Measurements from ENCODE around the gene CFAP54. TPM values are rescaled to one million over a fixed set of nuclear protein-coding genes. Genes with fewer than 3 reads are reported as not detected.

Gene CFAP54
- total RNA-seq, 1 experiment from 2014 or later = 0.09 TPM

DNA sequence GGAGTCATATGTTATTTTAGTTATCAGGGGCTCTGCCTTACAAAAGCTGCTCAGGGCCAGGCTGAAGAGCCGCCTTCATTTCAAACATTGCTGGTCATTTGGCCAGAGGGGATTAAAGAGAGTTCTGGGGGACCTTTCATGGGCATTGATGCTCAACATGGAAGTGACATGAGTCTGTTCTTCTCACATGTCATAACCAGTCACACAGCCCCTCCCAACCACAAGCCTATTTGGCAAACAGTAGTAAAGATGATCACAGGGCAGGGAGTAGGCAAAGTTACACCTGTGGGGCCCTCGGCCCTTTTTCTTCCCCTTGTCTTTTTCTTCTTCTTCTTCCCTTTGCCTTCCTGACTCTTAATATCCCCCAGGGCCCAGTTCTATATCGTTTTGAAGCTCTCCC, 33.3 kb downstream of the CFAP54 start:
- Mint-ChIP-seq H3K27me3 (ENCODE audit: low read depth) (no peaks in the 10 kb centered on the region), H3K4me3 (0 out of 2 replicates have a peak overlapping the region, but pooled peaks have one; percentile 8), H3K4me1 (peaks cover 21% of the 10 kb centered on the region), H3K36me3 (no peaks in the 10 kb centered on the region), H3K9me3 (no peaks in the 10 kb centered on the region), H3K27ac (peak overlapping the region; percentile 87)
- TF ChIP-seq ZBTB43 (CRISPR knock-in tag; IDR thresholded peaks at IDR 0.05) (no peak), FOXK1 (CRISPR knock-in tag; IDR thresholded peaks at IDR 0.05) (no peak), ZNF219 (CRISPR knock-in tag; IDR thresholded peaks at IDR 0.05; ENCODE audit: borderline replicate concordance) (no peak), ATF1 (CRISPR knock-in tag; IDR thresholded peaks at IDR 0.05) (no peak), FOXP4 (CRISPR knock-in tag; IDR thresholded peaks at IDR 0.05) (no peak), ZNF281 (CRISPR knock-in tag; IDR thresholded peaks at IDR 0.05) (no peak), PRRX2 (CRISPR knock-in tag; IDR thresholded peaks at IDR 0.05) (no peak), USF2 (CRISPR knock-in tag; IDR thresholded peaks at IDR 0.05) (no peak)
- TF ChIP-seq, protein P1, sequence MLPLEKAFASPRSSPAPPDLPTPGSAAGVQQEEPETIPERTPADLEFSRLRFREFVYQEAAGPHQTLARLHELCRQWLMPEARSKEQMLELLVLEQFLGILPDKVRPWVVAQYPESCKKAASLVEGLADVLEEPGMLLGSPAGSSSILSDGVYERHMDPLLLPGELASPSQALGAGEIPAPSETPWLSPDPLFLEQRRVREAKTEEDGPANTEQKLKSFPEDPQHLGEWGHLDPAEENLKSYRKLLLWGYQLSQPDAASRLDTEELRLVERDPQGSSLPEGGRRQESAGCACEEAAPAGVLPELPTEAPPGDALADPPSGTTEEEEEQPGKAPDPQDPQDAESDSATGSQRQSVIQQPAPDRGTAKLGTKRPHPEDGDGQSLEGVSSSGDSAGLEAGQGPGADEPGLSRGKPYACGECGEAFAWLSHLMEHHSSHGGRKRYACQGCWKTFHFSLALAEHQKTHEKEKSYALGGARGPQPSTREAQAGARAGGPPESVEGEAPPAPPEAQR (CRISPR knock-in tag; IDR thresholded peaks at IDR 0.05) = no peak
- DNase-seq (ENCODE audit: low spot score) (no peak), ATAC-seq (peak; percentile 49)
- CTCF ChIA-PET = interaction anchor here (0.9 to 1.5 kb wide), 4 partner anchors 33 to 307 kb away, joined by 3 to 5 read pairs (median 4); partner anchors contain the start of gene CFAP54
- POLR2A ChIA-PET = interaction anchor here (0.5 kb wide), 1 partner anchor 306 kb away, joined by 3 read pairs; no protein-coding TSS in a partner anchor

- no peaks in the 10 kb centered on the region for H3K27me3 Mint-ChIP-seq (ENCODE audit: low read depth)
- no peak overlapping the region for H3K27ac Mint-ChIP-seq
- H3K4me1 Mint-ChIP-seq = peaks cover 20% of the 10 kb centered on the region
- ATAC-seq = no peak
- H3K9me3 Mint-ChIP-seq = no peaks in the 10 kb centered on the region
- H3K4me3 Mint-ChIP-seq = no peak overlapping the region
- POLR2A ChIA-PET = interaction anchor here (0.6 kb wide), 1 partner anchor 218 kb away, joined by 16 read pairs; no protein-coding TSS in a partner anchor
- DNase-seq (ENCODE audit: low spot score) = no peak
- no peaks in the 10 kb centered on the region for H3K36me3 Mint-ChIP-seq
- CTCF ChIA-PET = interaction anchor here (1.4 kb wide), 1 partner anchor 9 kb away, joined by 7 read pairs; no protein-coding TSS in a partner anchor
- no peak for TF ChIP-seq JAZF1 (CRISPR knock-in tag; IDR thresholded peaks at IDR 0.05)
- no peak for TF ChIP-seq SOX15 (CRISPR knock-in tag; IDR thresholded peaks at IDR 0.05)
- TF ChIP-seq OVOL2 (CRISPR knock-in tag; IDR thresholded peaks at IDR 0.05; ENCODE audit: borderline replicate concordance) = no peak
- no peak for TF ChIP-seq NR3C1 (CRISPR knock-in tag; conservative IDR thresholded peaks at IDR 0.05; ENCODE audit: low read depth)
- no peak for TF ChIP-seq ZNF121 (CRISPR knock-in tag; IDR thresholded peaks at IDR 0.05)
- no peak for TF ChIP-seq AR (CRISPR knock-in tag; IDR thresholded peaks at IDR 0.05)
- no peak for TF ChIP-seq ATF6 (CRISPR knock-in tag; IDR thresholded peaks at IDR 0.05)
- TF ChIP-seq ZBTB43 (CRISPR knock-in tag; IDR thresholded peaks at IDR 0.05) = no peak
- TF ChIP-seq, protein P2, sequence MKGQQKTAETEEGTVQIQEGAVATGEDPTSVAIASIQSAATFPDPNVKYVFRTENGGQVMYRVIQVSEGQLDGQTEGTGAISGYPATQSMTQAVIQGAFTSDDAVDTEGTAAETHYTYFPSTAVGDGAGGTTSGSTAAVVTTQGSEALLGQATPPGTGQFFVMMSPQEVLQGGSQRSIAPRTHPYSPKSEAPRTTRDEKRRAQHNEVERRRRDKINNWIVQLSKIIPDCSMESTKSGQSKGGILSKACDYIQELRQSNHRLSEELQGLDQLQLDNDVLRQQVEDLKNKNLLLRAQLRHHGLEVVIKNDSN (CRISPR knock-in tag; IDR thresholded peaks at IDR 0.05) = no peak
- no peak for TF ChIP-seq ELF4 (CRISPR knock-in tag; IDR thresholded peaks at IDR 0.05; ENCODE audit: low read depth)
These were observed 36.7 kb downstream of the CFAP54 start for GRCh38 chr12:96526110-96526509.
